ENCODE measurements around the gene TAF11L8.

GRCh38 chr5:17619354-17619753 lies 28.6 kb upstream of the TAF11L8 start:
- TF ChIP-seq, protein P1, sequence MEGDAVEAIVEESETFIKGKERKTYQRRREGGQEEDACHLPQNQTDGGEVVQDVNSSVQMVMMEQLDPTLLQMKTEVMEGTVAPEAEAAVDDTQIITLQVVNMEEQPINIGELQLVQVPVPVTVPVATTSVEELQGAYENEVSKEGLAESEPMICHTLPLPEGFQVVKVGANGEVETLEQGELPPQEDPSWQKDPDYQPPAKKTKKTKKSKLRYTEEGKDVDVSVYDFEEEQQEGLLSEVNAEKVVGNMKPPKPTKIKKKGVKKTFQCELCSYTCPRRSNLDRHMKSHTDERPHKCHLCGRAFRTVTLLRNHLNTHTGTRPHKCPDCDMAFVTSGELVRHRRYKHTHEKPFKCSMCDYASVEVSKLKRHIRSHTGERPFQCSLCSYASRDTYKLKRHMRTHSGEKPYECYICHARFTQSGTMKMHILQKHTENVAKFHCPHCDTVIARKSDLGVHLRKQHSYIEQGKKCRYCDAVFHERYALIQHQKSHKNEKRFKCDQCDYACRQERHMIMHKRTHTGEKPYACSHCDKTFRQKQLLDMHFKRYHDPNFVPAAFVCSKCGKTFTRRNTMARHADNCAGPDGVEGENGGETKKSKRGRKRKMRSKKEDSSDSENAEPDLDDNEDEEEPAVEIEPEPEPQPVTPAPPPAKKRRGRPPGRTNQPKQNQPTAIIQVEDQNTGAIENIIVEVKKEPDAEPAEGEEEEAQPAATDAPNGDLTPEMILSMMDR (IDR thresholded peaks at IDR 0.05) = no peak
- no peak for TF ChIP-seq POLR2A (IDR thresholded peaks at IDR 0.05)
